Glutamatergic neuron (in vitro differentiated cells): Measurements from ENCODE around the gene ERI3. TPM values are rescaled to one million over a fixed set of nuclear protein-coding genes. Genes with fewer than 3 reads are reported as not detected.

Experiments used
- DNase-seq: peaks from one replicate; pipeline ENCODE4 v3.0.0; 2022
- H3K27ac Mint-ChIP-seq: one replicate; pipeline ENCODE4 v1.8.0; 2020; ENCODE audit warnings: mild to moderate bottlenecking, mixed read lengths, inconsistent platforms; ENCODE audit not compliant: unreplicated experiment
- H3K27me3 Mint-ChIP-seq: one replicate; pipeline ENCODE4 v1.8.0; 2020; ENCODE audit warnings: mild to moderate bottlenecking, moderate library complexity, mixed read lengths, inconsistent platforms; ENCODE audit not compliant: unreplicated experiment
- H3K36me3 Mint-ChIP-seq: one replicate; pipeline ENCODE4 v1.8.0; 2020; ENCODE audit warnings: mild to moderate bottlenecking, mixed read lengths, inconsistent platforms; ENCODE audit not compliant: unreplicated experiment
- H3K4me1 Mint-ChIP-seq: one replicate; pipeline ENCODE4 v1.8.0; 2020; ENCODE audit warnings: mild to moderate bottlenecking, low read depth, mixed read lengths, inconsistent platforms; ENCODE audit not compliant: unreplicated experiment
- H3K4me3 Mint-ChIP-seq: one replicate; pipeline ENCODE4 v1.8.0; 2020; ENCODE audit warnings: mild to moderate bottlenecking, mixed read lengths, inconsistent platforms; ENCODE audit not compliant: unreplicated experiment
- H3K9me3 Mint-ChIP-seq: one replicate; pipeline ENCODE4 v1.8.0; 2020; ENCODE audit warnings: mild to moderate bottlenecking, moderate library complexity, mixed read lengths, inconsistent platforms; ENCODE audit not compliant: unreplicated experiment
- total RNA-seq: library from RNA; stranded (reverse); fragmentation: NEBNext Ultra II Directional; extraction: Animal tissue kit (Norgen Biotek cat#: 25700); gene quantifications from one replicate; pipeline ENCODE4 v1.2.1, GENCODE V29; 2021; ENCODE audit not compliant: unreplicated experiment
- TF ChIP-seq, protein P1 (sequence below): fragments of 200-600 bp; sonication (generic); IDR thresholded peaks from one replicate; pipeline ENCODE4 v1.5.0; 2021; ENCODE audit not compliant: partially characterized antibody, unreplicated experiment

The ERI3 gene
- total RNA-seq, 1 donor from 2014 or later, result 37.0 TPM

DNA sequence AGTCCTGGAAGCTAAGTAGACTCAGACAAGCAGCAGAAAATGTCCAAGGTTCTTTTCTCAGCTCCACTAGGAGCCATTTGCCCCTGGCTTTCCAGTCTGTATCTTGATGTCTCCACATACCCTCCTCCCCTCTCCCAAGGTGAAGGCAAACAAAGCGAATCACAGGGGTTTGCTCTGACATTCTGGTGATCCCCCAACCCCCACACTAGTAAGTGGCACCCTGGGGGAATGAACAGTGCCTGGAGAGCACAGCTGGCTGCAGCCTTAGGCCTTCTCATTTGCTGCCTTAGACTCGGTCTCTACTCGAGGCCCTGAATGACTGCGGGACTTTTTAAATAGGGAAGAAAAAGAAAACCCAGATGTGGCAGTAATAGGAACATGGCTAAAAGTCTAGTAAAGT, 15.3 kb downstream of the ERI3 start:
- DNase-seq, result no peak
- peaks cover 6% of the 10 kb centered on the region for H3K36me3 Mint-ChIP-seq
- H3K9me3 Mint-ChIP-seq, result peaks cover 3% of the 10 kb centered on the region
- H3K27ac Mint-ChIP-seq, result no peak overlapping the region
- peaks cover 1% of the 10 kb centered on the region for H3K4me1 Mint-ChIP-seq
- H3K4me3 Mint-ChIP-seq, result no peak overlapping the region
- TF ChIP-seq, protein P1, sequence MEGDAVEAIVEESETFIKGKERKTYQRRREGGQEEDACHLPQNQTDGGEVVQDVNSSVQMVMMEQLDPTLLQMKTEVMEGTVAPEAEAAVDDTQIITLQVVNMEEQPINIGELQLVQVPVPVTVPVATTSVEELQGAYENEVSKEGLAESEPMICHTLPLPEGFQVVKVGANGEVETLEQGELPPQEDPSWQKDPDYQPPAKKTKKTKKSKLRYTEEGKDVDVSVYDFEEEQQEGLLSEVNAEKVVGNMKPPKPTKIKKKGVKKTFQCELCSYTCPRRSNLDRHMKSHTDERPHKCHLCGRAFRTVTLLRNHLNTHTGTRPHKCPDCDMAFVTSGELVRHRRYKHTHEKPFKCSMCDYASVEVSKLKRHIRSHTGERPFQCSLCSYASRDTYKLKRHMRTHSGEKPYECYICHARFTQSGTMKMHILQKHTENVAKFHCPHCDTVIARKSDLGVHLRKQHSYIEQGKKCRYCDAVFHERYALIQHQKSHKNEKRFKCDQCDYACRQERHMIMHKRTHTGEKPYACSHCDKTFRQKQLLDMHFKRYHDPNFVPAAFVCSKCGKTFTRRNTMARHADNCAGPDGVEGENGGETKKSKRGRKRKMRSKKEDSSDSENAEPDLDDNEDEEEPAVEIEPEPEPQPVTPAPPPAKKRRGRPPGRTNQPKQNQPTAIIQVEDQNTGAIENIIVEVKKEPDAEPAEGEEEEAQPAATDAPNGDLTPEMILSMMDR, result no peak
- H3K27me3 Mint-ChIP-seq, result no peaks in the 10 kb centered on the region

DNA sequence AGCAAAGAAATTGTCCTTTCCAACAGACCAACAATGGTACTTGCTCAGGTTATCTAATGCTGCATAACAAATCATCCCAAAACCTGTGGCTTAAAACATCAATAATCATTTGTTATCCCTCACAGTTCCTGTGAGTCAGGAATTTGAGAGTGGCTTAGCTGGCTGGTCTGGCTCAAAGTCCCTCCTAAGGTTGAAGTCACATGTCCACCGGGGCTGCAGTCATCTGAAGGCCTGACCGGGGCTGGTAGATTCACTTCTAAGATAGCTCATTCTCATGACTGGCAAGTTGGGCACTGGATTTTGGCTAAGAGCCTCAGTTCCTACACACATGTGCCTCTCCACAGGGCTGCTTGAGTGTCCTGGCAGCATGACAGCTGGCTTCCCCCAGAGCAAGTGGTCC, 16.9 kb downstream of the ERI3 start:
- DNase-seq, result no peak
- Mint-ChIP-seq H3K4me3 (no peak overlapping the region), H3K27ac (no peak overlapping the region), H3K9me3 (peaks cover 3% of the 10 kb centered on the region), H3K27me3 (no peaks in the 10 kb centered on the region), H3K4me1 (peaks cover 1% of the 10 kb centered on the region), H3K36me3 (peaks cover 6% of the 10 kb centered on the region)
- TF ChIP-seq, protein P1, result no peak

DNA sequence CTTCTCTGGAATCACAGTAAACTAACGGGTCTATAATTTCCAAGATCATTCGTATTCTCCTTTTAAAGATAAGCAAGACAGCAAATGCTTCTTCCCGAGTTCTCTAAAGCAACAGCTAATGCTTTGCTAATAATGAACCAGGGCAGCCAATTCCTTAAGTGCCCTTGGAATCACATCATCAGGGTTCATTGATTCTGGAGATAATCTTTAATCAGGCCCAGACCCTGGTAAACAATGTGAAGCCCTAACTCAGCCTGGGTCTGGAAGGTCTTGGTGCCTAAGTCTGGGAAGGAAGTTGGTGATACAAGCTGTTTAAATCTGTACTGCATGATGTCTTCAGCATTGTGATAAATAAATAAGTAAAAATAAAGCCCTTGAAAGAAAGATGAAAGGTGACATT, 18.4 kb downstream of the ERI3 start:
- Mint-ChIP-seq H3K27me3 (no peaks in the 10 kb centered on the region), H3K4me3 (no peak overlapping the region), H3K36me3 (peaks cover 6% of the 10 kb centered on the region), H3K9me3 (peaks cover 3% of the 10 kb centered on the region), H3K27ac (no peak overlapping the region), H3K4me1 (peaks cover 1% of the 10 kb centered on the region)
- DNase-seq, result no peak
- TF ChIP-seq, protein P1, result no peak

DNA sequence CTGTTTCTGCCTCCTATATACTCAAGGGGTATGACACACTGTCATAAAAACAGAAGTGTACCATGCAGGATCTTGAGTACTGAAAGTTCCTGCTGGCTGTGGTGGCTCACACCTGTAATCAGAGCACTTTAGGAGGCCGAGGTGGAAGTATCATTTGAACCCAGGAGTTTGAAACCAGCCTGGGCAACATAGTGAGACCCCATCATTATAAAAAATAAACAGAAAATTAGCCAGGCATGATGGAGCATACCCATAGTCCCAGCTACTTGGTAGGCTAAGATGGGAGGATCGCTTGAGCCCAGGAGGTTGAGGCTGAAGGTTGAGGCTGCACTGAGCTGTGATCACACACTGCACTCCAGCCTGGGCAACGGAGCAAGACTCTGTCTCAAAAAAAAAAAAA, 20.1 kb downstream of the ERI3 start:
- Mint-ChIP-seq H3K36me3 (peaks cover 6% of the 10 kb centered on the region), H3K27me3 (peaks cover 2% of the 10 kb centered on the region), H3K27ac (no peak overlapping the region), H3K4me1 (peaks cover 5% of the 10 kb centered on the region), H3K9me3 (peaks cover 7% of the 10 kb centered on the region), H3K4me3 (no peak overlapping the region)
- TF ChIP-seq, protein P1, result no peak
- DNase-seq, result no peak

DNA sequence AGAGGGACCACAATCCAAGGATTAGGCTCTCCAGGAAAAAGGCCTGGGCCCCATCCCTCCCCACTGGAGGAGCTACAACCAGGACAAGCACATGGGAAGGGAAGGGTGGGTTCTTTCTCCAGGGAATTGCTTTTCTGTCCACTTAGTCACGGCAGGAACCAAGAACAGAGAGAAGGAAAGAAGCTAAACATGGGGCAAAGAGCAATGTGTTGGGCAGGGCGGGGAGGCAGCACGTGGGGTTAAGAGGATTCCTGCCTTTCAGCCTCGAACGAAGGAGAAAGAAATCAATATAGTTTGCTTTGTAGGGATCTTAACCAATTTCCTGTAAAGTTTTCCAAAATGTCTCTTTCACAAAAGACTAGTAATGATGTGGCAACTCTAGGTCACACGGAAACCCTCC, 21.7 kb downstream of the ERI3 start:
- Mint-ChIP-seq H3K36me3 (peaks cover 3% of the 10 kb centered on the region), H3K4me1 (peaks cover 13% of the 10 kb centered on the region), H3K27ac (no peak overlapping the region), H3K4me3 (no peak overlapping the region), H3K9me3 (peaks cover 7% of the 10 kb centered on the region), H3K27me3 (peaks cover 2% of the 10 kb centered on the region)
- TF ChIP-seq, protein P1, result no peak
- DNase-seq, result no peak
